K562 (cell line): ENCODE results near the gene POPDC3. TPM values are rescaled to one million over a fixed set of nuclear protein-coding genes. Genes with fewer than 3 reads are reported as not detected.

Experiments used
- polyA plus RNA-seq, 8 experiments: library from polyadenylated mRNA; depleted of rRNA in 4 of 8; stranded (reverse) in 5 of 8; unstranded in 3 of 8; fragments of >200 nt; fragmentation: Nextera tagmentation in 2 of 8; fragmentation: Illumina TruSeq in 1 of 8; extraction: Ambion mirVana in 2 of 8; extraction: Trizol in 1 of 8; gene quantifications; 2 replicates each; pipeline versions ENCODE4 v1.2.1 to v1.2.3, GENCODE V29; 2011 to 2014; ENCODE audit warnings: inconsistent platforms in 1 of 8, missing spikeins in 1 of 8
- total RNA-seq, 7 experiments: library from RNA; depleted of rRNA in 6 of 7; stranded (reverse); fragments of >200 nt in 6 of 7; fragmentation: Illumina TruSeq in 2 of 7; extraction: Trizol in 2 of 7; gene quantifications; 2 replicates each; pipeline versions ENCODE4 v1.2.1 to v1.2.3, GENCODE V29; 2011 to 2021; ENCODE audit warnings: low replicate concordance in 1 of 7
- TF ChIP-seq, protein P1 (sequence below): fragments of 450-650 bp; IDR thresholded peaks from 2 replicates; pipeline ENCODE4 v1.6.1; 2016; ENCODE audit warnings: mild to moderate bottlenecking, moderate library complexity

POPDC3 gene
- total and polyA plus RNA-seq, 9 of the 15 experiments (the other 6 are each of a cell fraction or from before 2014, with no cell fraction given), result 4.0 to 11.8 (median 5.4) TPM

DNA sequence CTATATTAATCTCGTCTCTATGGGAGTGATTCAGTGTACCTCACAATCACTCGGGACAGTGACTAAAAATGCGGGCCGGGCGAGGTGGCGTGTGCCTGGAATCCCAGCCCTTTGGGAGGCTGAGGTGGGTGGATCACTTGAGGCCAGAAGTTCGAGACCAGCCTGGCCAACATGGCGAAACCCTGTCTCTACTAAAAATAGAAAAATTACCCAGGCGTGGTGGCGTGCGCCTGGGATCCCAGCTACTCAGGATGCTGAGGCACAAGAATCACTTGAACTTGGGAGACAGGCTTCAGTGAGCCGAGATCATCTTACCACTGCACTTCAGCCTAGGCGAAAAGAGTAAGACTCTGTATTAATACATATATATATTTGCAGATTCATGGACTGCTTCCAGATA lies 17.4 kb downstream of the POPDC3 start (continued):
- TF ChIP-seq, protein P1, sequence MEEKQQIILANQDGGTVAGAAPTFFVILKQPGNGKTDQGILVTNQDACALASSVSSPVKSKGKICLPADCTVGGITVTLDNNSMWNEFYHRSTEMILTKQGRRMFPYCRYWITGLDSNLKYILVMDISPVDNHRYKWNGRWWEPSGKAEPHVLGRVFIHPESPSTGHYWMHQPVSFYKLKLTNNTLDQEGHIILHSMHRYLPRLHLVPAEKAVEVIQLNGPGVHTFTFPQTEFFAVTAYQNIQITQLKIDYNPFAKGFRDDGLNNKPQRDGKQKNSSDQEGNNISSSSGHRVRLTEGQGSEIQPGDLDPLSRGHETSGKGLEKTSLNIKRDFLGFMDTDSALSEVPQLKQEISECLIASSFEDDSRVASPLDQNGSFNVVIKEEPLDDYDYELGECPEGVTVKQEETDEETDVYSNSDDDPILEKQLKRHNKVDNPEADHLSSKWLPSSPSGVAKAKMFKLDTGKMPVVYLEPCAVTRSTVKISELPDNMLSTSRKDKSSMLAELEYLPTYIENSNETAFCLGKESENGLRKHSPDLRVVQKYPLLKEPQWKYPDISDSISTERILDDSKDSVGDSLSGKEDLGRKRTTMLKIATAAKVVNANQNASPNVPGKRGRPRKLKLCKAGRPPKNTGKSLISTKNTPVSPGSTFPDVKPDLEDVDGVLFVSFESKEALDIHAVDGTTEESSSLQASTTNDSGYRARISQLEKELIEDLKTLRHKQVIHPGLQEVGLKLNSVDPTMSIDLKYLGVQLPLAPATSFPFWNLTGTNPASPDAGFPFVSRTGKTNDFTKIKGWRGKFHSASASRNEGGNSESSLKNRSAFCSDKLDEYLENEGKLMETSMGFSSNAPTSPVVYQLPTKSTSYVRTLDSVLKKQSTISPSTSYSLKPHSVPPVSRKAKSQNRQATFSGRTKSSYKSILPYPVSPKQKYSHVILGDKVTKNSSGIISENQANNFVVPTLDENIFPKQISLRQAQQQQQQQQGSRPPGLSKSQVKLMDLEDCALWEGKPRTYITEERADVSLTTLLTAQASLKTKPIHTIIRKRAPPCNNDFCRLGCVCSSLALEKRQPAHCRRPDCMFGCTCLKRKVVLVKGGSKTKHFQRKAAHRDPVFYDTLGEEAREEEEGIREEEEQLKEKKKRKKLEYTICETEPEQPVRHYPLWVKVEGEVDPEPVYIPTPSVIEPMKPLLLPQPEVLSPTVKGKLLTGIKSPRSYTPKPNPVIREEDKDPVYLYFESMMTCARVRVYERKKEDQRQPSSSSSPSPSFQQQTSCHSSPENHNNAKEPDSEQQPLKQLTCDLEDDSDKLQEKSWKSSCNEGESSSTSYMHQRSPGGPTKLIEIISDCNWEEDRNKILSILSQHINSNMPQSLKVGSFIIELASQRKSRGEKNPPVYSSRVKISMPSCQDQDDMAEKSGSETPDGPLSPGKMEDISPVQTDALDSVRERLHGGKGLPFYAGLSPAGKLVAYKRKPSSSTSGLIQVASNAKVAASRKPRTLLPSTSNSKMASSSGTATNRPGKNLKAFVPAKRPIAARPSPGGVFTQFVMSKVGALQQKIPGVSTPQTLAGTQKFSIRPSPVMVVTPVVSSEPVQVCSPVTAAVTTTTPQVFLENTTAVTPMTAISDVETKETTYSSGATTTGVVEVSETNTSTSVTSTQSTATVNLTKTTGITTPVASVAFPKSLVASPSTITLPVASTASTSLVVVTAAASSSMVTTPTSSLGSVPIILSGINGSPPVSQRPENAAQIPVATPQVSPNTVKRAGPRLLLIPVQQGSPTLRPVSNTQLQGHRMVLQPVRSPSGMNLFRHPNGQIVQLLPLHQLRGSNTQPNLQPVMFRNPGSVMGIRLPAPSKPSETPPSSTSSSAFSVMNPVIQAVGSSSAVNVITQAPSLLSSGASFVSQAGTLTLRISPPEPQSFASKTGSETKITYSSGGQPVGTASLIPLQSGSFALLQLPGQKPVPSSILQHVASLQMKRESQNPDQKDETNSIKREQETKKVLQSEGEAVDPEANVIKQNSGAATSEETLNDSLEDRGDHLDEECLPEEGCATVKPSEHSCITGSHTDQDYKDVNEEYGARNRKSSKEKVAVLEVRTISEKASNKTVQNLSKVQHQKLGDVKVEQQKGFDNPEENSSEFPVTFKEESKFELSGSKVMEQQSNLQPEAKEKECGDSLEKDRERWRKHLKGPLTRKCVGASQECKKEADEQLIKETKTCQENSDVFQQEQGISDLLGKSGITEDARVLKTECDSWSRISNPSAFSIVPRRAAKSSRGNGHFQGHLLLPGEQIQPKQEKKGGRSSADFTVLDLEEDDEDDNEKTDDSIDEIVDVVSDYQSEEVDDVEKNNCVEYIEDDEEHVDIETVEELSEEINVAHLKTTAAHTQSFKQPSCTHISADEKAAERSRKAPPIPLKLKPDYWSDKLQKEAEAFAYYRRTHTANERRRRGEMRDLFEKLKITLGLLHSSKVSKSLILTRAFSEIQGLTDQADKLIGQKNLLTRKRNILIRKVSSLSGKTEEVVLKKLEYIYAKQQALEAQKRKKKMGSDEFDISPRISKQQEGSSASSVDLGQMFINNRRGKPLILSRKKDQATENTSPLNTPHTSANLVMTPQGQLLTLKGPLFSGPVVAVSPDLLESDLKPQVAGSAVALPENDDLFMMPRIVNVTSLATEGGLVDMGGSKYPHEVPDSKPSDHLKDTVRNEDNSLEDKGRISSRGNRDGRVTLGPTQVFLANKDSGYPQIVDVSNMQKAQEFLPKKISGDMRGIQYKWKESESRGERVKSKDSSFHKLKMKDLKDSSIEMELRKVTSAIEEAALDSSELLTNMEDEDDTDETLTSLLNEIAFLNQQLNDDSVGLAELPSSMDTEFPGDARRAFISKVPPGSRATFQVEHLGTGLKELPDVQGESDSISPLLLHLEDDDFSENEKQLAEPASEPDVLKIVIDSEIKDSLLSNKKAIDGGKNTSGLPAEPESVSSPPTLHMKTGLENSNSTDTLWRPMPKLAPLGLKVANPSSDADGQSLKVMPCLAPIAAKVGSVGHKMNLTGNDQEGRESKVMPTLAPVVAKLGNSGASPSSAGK, result no peak
